Fibroblast of pulmonary artery (primary cell): ENCODE measurements around the gene NUCKS1.

ENCODE experiments used
- DNase-seq: peaks from one replicate; pipeline ENCODE4 v3.0.0-alpha.2; 2010; ENCODE audit warnings: low read depth
- H3K4me3 ChIP-seq: replicated peaks from 2 replicates; pipeline ENCODE4 v1.5.1; 2011; ENCODE audit warnings: low read depth, mild to moderate bottlenecking, control low read depth, low read length, moderate library complexity
- CTCF ChIP-seq: IDR thresholded peaks from 2 replicates; pipeline ENCODE4 v1.5.1; 2011; ENCODE audit warnings: mild to moderate bottlenecking, control low read depth, low read length, inconsistent platforms; ENCODE audit errors: missing control alignments

Gene NUCKS1

GRCh38 chr1:205672395-205672889 lies 77.5 kb downstream of the NUCKS1 start:
- H3K4me3 ChIP-seq = no peak overlapping the region
- no peak for DNase-seq
- TF ChIP-seq CTCF = no peak

- no peak for TF ChIP-seq CTCF
- H3K4me3 ChIP-seq = no peak overlapping the region
- DNase-seq = no peak
Observed at GRCh38 chr1:205670611-205671430, 79.2 kb downstream of the NUCKS1 start.

- no peak for TF ChIP-seq CTCF
- no peak for DNase-seq
- H3K4me3 ChIP-seq = no peak overlapping the region
Observed at GRCh38 chr1:205670150-205670446, 79.9 kb downstream of the NUCKS1 start.

- TF ChIP-seq CTCF = no peak
- DNase-seq = no peak
- no peak overlapping the region for H3K4me3 ChIP-seq
Observed at GRCh38 chr1:205669341-205670149, 80.4 kb downstream of the NUCKS1 start.

GRCh38 chr1:205668951-205669340 lies 81.0 kb downstream of the NUCKS1 start:
- H3K4me3 ChIP-seq = no peak overlapping the region
- no peak for DNase-seq
- TF ChIP-seq CTCF = no peak

GRCh38 chr1:205667909-205668643 lies 81.9 kb downstream of the NUCKS1 start:
- DNase-seq = no peak
- no peak for TF ChIP-seq CTCF

More at GRCh38 chr1:205667909-205668643, 81.9 kb downstream of the NUCKS1 start:
- no peak overlapping the region for H3K4me3 ChIP-seq
